B cell (primary cell): ENCODE measurements around the gene ANKRD11. TPM values are rescaled to one million over a fixed set of nuclear protein-coding genes. Genes with fewer than 3 reads are reported as not detected.

Experiments used
- ATAC-seq: fragments of 200-7000 bp; cut with Tn5 transposase; one replicate; pipeline ENCODE4 v1.10.0; 2021; ENCODE audit warnings: low read depth, mild to moderate bottlenecking, moderate number of reproducible peaks, moderate library complexity
- CTCF ChIA-PET: fragments of 350-600 bp; sonication (Branson Sonifier 250); formaldehyde crosslinking; loops from one replicate; lab custom pipeline; 2021; ENCODE audit warnings: antibody characterized with exemption, inconsistent platforms; lab: Charles Lee
- POLR2A ChIA-PET: fragments of 350-600 bp; sonication (Branson Sonifier 250); formaldehyde crosslinking; loops from one replicate; lab custom pipeline; 2021; ENCODE audit warnings: antibody characterized with exemption; lab: Charles Lee
- DNase-seq: peaks from one replicate; pipeline ENCODE4 v3.0.0; 2013
- H2AFZ ChIP-seq: 2 replicates; pipeline ENCODE4 v1.6.1; 2012; ENCODE audit warnings: mild to moderate bottlenecking, low read depth, low read length; ENCODE audit not compliant: insufficient read depth, poor library complexity, severe bottlenecking
- H3K27ac ChIP-seq, 2 donors: 1 replicate in 1 of 2; 2 replicates in 1 of 2; pipeline ENCODE4 v1.5.1; 2012 to 2013; ENCODE audit warnings: low read length in 2 of 2, mild to moderate bottlenecking in 2 of 2, moderate library complexity in 1 of 2
- H3K27me3 ChIP-seq, 4 experiments: fragments of 200-600 bp in 1 of 4; sonication (generic) in 1 of 4; replicated peaks in 1 of 4; 1 replicate in 2 of 4; 2 replicates in 2 of 4; pipeline versions ENCODE4 v1.6.1 to v1.7.0; 2013 to 2016; ENCODE audit warnings: low read length in 3 of 4, mild to moderate bottlenecking in 2 of 4, mixed read lengths in 1 of 4, moderate library complexity in 1 of 4; ENCODE audit not compliant: insufficient read depth in 4 of 4, control insufficient read depth in 3 of 4; ENCODE audit errors: control extremely low read depth in 1 of 4
- H3K36me3 ChIP-seq, 2 experiments: replicated peaks in 1 of 2; 1 replicate in 1 of 2; 2 replicates in 1 of 2; pipeline versions ENCODE4 v1.6.1 to v1.7.1; 2013; ENCODE audit warnings: low read length in 1 of 2; ENCODE audit not compliant: insufficient read depth in 2 of 2, control insufficient read depth in 1 of 2; ENCODE audit errors: control extremely low read depth in 1 of 2, extremely low read depth in 1 of 2
- H3K4me1 ChIP-seq, 2 donors: fragments of 200-600 bp in 1 of 2; sonication (generic) in 1 of 2; 1 replicate in 1 of 2; 2 replicates in 1 of 2; pipeline versions ENCODE4 v1.5.1 to v1.6.1; 2013 to 2017; ENCODE audit warnings: low read length in 2 of 2; ENCODE audit not compliant: control insufficient read depth in 2 of 2, insufficient read depth in 2 of 2
- H3K4me2 ChIP-seq: replicated peaks from 2 replicates; pipeline ENCODE3; 2012; ENCODE audit warnings: mild to moderate bottlenecking, low read depth, low read length; ENCODE audit not compliant: poor library complexity, severe bottlenecking
- H3K4me3 ChIP-seq, 5 experiments: fragments of 200-600 bp in 1 of 5; sonication (generic) in 1 of 5; 1 replicate in 3 of 5; 2 replicates in 2 of 5; pipeline versions ENCODE4 v1.5.1 to v1.7.0; 2011 to 2016; ENCODE audit warnings: low read length in 4 of 5, mild to moderate bottlenecking in 4 of 5, low read depth in 2 of 5, control low read depth in 1 of 5, moderate library complexity in 1 of 5; ENCODE audit not compliant: insufficient read depth in 1 of 5; ENCODE audit errors: control extremely low read depth in 1 of 5, extremely low read depth in 1 of 5
- H3K79me2 ChIP-seq: fragments of 200-600 bp; sonication (generic); one replicate; pipeline ENCODE4 v1.6.0; 2016; ENCODE audit warnings: low read length; ENCODE audit not compliant: control insufficient read depth, insufficient read depth
- H3K9ac ChIP-seq: fragments of 200-600 bp; sonication (generic); 2 replicates; pipeline ENCODE4 v1.6.1; 2017; ENCODE audit warnings: mild to moderate bottlenecking, low read length, moderate library complexity
- H3K9me3 ChIP-seq, 3 donors: one replicate each; pipeline versions ENCODE4 v1.6.1 to v1.7.1; 2013; ENCODE audit warnings: low read length in 2 of 3; ENCODE audit not compliant: control insufficient read depth in 2 of 3, insufficient read depth in 1 of 3; ENCODE audit errors: control extremely low read depth in 1 of 3
- H4K20me1 ChIP-seq: 2 replicates; pipeline ENCODE4 v1.6.0; 2012; ENCODE audit warnings: mild to moderate bottlenecking, low read length; ENCODE audit not compliant: insufficient read depth, control insufficient read depth, poor library complexity, severe bottlenecking
- H3K27ac Mint-ChIP-seq: one replicate; pipeline ENCODE4 v1.8.0; 2021; ENCODE audit warnings: mixed read lengths
- H3K27me3 Mint-ChIP-seq: one replicate; pipeline ENCODE4 v1.8.0; 2021; ENCODE audit warnings: mixed read lengths
- H3K4me1 Mint-ChIP-seq: one replicate; pipeline ENCODE4 v1.8.0; 2021; ENCODE audit warnings: mixed read lengths
- H3K4me3 Mint-ChIP-seq: one replicate; pipeline ENCODE4 v1.8.0; 2021; ENCODE audit warnings: mixed read lengths
- H3K9me3 Mint-ChIP-seq: one replicate; pipeline ENCODE4 v1.8.0; 2022; ENCODE audit warnings: mixed read lengths; ENCODE audit not compliant: insufficient read depth
- CTCF ChIP-seq: fragments of 200-600 bp; IDR thresholded peaks from one replicate; pipeline ENCODE4 v1.8.0; 2022; ENCODE audit warnings: antibody characterized with exemption, mild to moderate bottlenecking
- EZH2 ChIP-seq: IDR thresholded peaks from 2 replicates; pipeline ENCODE4 v1.6.1; 2012; ENCODE audit warnings: borderline replicate concordance, low read depth, mild to moderate bottlenecking, moderate library complexity, low read length; ENCODE audit not compliant: insufficient read depth, poor library complexity, severe bottlenecking
- WGBS: methylation state at CpG from one replicate; pipeline ENCODE4 v1.1.5; 2013; ENCODE audit warnings: missing lambda C conversion rate; ENCODE audit not compliant: insufficient coverage; 5-methylcytosine and 5-hydroxymethylcytosine counted together
- intact Hi-C: fragments of 100-400 bp; cut with micrococcal nuclease; formaldehyde crosslinking; loops from one replicate; pipeline ENCODE4 v1.10.0; 2022
- polyA plus RNA-seq: library from polyadenylated mRNA; depleted of rRNA; stranded (reverse); fragments of >200 nt; gene quantifications from 2 replicates; pipeline ENCODE4 v1.2.3, GENCODE V29; 2012
- total RNA-seq, 2 donors: library from RNA; stranded (reverse); fragments of 120-200 nt in 1 of 2; gene quantifications; 1 replicate in 1 of 2; 2 replicates in 1 of 2; pipeline versions ENCODE4 v1.2.3 to v1.2.4, GENCODE V29; 2013 to 2022

ANKRD11 gene
- total and polyA plus RNA-seq, 2 donors (not counting 1 experiment from before 2014, with no cell fraction given), result 67.9 to 314 TPM

- WGBS, result 41% methylated on average over 11 of the region's 18 CpGs
- Mint-ChIP-seq H3K9me3 (no peaks in the 10 kb centered on the region), H3K27ac (no peak overlapping the region), H3K4me1 (peaks cover 82% of the 10 kb centered on the region), H3K4me3 (peak overlapping the region; percentile 27), H3K27me3 (no peaks in the 10 kb centered on the region)
- Histone ChIP-seq H3K36me3 (peaks cover 0 to 18% of the 10 kb centered on the region in 2 experiments), H3K9ac (no peak overlapping the region), H4K20me1 (peaks cover 91% of the 10 kb centered on the region), H3K4me1 (peaks cover 67 to 70% of the 10 kb centered on the region in 2 donors), H2AFZ (no peak overlapping the region), H3K4me2 (peak overlapping the region; percentile 49), H3K27me3 (no peaks in the 10 kb centered on the region), H3K79me2 (peaks cover 90% of the 10 kb centered on the region), H3K9me3 (no peaks in the 10 kb centered on the region), H3K27ac (no peak overlapping the region), H3K4me3 (no peak overlapping the region)
- DNase-seq (no peak), ATAC-seq (no peak)
- TF ChIP-seq EZH2, result no peak
- TF ChIP-seq CTCF, result no peak
- ChIA-PET POLR2A (interaction anchor here (0.7 to 1.2 kb wide), 3 partner anchors 10 to 63 kb away, joined by 3 to 8 read pairs (median 3); no protein-coding TSS in a partner anchor), CTCF (interaction anchor here (0.6 to 0.8 kb wide), 2 partner anchors 20 to 87 kb away, joined by 3 to 4 read pairs; no protein-coding TSS in a partner anchor)
- intact Hi-C loops, result loop anchor here (2.0 to 5.0 kb wide), 4 partner anchors 15 to 129 kb away; no protein-coding TSS in a partner anchor
These were observed 130.9 kb downstream of the ANKRD11 start for GRCh38 chr16:89359264-89360147.
